Smooth muscle cell (in vitro differentiated cells): ENCODE data around the gene HLCS. TPM values are rescaled to one million over a fixed set of nuclear protein-coding genes. Genes with fewer than 3 reads are reported as not detected.

Experiments
- DNase-seq: peaks from one replicate; lab custom pipeline; 2025; ENCODE audit not compliant: unreplicated experiment; lab: John Stamatoyannopoulos, UW
- H2AFZ ChIP-seq: fragments of 200-600 bp; sonication (generic); 2 replicates; pipeline ENCODE4 v1.6.0; 2016; ENCODE audit warnings: antibody characterized with exemption, low read depth, mild to moderate bottlenecking
- H3F3A ChIP-seq: fragments of 200-600 bp; sonication (generic); 2 replicates; pipeline ENCODE4 v1.6.0; 2017; ENCODE audit warnings: antibody characterized with exemption, low read depth
- H3K27ac ChIP-seq: fragments of 200-600 bp; sonication (generic); 2 replicates; pipeline ENCODE4 v1.5.1; 2016; ENCODE audit warnings: low read depth, mild to moderate bottlenecking
- H3K27me3 ChIP-seq: fragments of 200-600 bp; sonication (generic); 2 replicates; pipeline ENCODE4 v1.6.1; 2016; ENCODE audit warnings: low read depth, mild to moderate bottlenecking
- H3K36me3 ChIP-seq: fragments of 200-600 bp; sonication (generic); 2 replicates; pipeline ENCODE4 v1.5.1; 2016; ENCODE audit warnings: low read depth
- H3K4me1 ChIP-seq: fragments of 200-600 bp; sonication (generic); 2 replicates; pipeline ENCODE4 v1.5.1; 2016; ENCODE audit warnings: low read depth
- H3K4me2 ChIP-seq: fragments of 200-600 bp; sonication (generic); 2 replicates; pipeline ENCODE4 v1.6.0; 2016; ENCODE audit warnings: mild to moderate bottlenecking
- H3K4me3 ChIP-seq: fragments of 200-600 bp; sonication (generic); 2 replicates; pipeline ENCODE4 v1.5.1; 2016; ENCODE audit warnings: mild to moderate bottlenecking
- H3K79me2 ChIP-seq: fragments of 200-600 bp; sonication (generic); 2 replicates; pipeline ENCODE4 v1.6.0; 2016; ENCODE audit warnings: low read depth, mild to moderate bottlenecking
- H3K9ac ChIP-seq: fragments of 200-600 bp; sonication (generic); 2 replicates; pipeline ENCODE4 v1.6.0; 2016; ENCODE audit warnings: low read depth
- H3K9me3 ChIP-seq: fragments of 200-600 bp; sonication (generic); replicated peaks from 2 replicates; pipeline ENCODE4 v1.5.1; 2016; ENCODE audit warnings: low read depth
- H4K20me1 ChIP-seq: fragments of 200-600 bp; sonication (generic); 2 replicates; pipeline ENCODE4 v1.6.0; 2016; ENCODE audit warnings: low read depth
- CTCF ChIP-seq: fragments of 200-600 bp; sonication (generic); IDR thresholded peaks from 2 replicates; pipeline ENCODE4 v1.5.1; 2017; ENCODE audit warnings: borderline replicate concordance, mild to moderate bottlenecking, antibody characterized with exemption; ENCODE audit not compliant: insufficient read depth, poor library complexity, severe bottlenecking
- WGBS: methylation state at CpG from one replicate; pipeline ENCODE4 v1.1.7; 2016; ENCODE audit warnings: low lambda C conversion rate; 5-methylcytosine and 5-hydroxymethylcytosine counted together
- polyA plus RNA-seq: library from polyadenylated mRNA; unstranded; fragments of >200 nt; fragmentation: Nextera tagmentation; extraction: Ambion mirVana; gene quantifications from 2 replicates; pipeline ENCODE4 v1.2.1, GENCODE V29; 2016
- total RNA-seq: library from RNA; depleted of rRNA; stranded (reverse); fragments of >200 nt; gene quantifications from 2 replicates; pipeline ENCODE4 v1.2.3, GENCODE V29; 2014

Gene HLCS
- total and polyA plus RNA-seq, 2 experiments from 2014 or later, result 7.5 to 20.6 TPM

DNA sequence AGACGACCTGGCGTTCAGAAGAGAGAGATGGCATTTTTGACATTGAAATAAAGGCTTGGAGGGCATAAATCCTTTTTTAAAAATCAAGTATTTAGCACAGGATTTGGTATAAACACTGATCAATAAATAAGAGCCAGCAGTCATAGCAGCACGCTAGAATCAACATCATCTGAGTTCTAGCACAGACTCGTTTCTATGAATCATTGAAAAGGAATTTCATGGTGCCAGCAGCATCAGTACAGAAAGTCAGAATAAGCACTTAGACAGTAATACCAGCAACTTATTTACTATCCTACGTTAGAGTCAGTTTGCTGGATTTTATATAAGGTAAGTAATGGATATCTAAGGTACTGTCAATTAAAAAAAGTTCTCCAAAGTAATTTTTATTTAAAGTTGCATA, 119.3 kb downstream of the HLCS start:
- H4K20me1 ChIP-seq, result no peaks in the 10 kb centered on the region
- no peak for TF ChIP-seq CTCF
- no peaks in the 10 kb centered on the region for H3K9me3 ChIP-seq
- H3K9ac ChIP-seq, result no peak overlapping the region
- H3K79me2 ChIP-seq, result no peaks in the 10 kb centered on the region
- H3F3A ChIP-seq, result no peaks in the 10 kb centered on the region
- WGBS, result 37% methylated on average over 5 of the region's 5 CpGs
- peak overlapping the region; percentile 34 for H3K27ac ChIP-seq
- peak overlapping the region; percentile 36 for H3K4me2 ChIP-seq
- no peak for DNase-seq
- H3K4me1 ChIP-seq, result peaks cover 10% of the 10 kb centered on the region
- no peak overlapping the region for H3K4me3 ChIP-seq
- no peak overlapping the region for H2AFZ ChIP-seq
- H3K36me3 ChIP-seq, result no peaks in the 10 kb centered on the region
- H3K27me3 ChIP-seq, result no peaks in the 10 kb centered on the region

GRCh38 chr21:36846631-36847030, 119.8 kb downstream of the HLCS start:
- H3K79me2 ChIP-seq, result no peaks in the 10 kb centered on the region
- peak overlapping the region; percentile 34 for H3K27ac ChIP-seq
- H2AFZ ChIP-seq, result no peak overlapping the region
- H3K4me3 ChIP-seq, result no peak overlapping the region
- peaks cover 10% of the 10 kb centered on the region for H3K4me1 ChIP-seq
- no peaks in the 10 kb centered on the region for H3F3A ChIP-seq
- no peak overlapping the region for H3K4me2 ChIP-seq
- no peaks in the 10 kb centered on the region for H4K20me1 ChIP-seq
- H3K9me3 ChIP-seq, result no peaks in the 10 kb centered on the region
- 67% methylated on average over 4 of the region's 4 CpGs for WGBS
- no peak for TF ChIP-seq CTCF
- H3K36me3 ChIP-seq, result no peaks in the 10 kb centered on the region
- DNase-seq, result no peak
- H3K27me3 ChIP-seq, result no peaks in the 10 kb centered on the region
- no peak overlapping the region for H3K9ac ChIP-seq

GRCh38 chr21:36845790-36846189, 120.7 kb downstream of the HLCS start:
- H4K20me1 ChIP-seq, result no peaks in the 10 kb centered on the region
- H3K9me3 ChIP-seq, result no peaks in the 10 kb centered on the region
- no peak overlapping the region for H3K4me3 ChIP-seq
- H2AFZ ChIP-seq, result no peak overlapping the region
- H3K4me2 ChIP-seq, result no peak overlapping the region
- no peak for TF ChIP-seq CTCF
- H3K36me3 ChIP-seq, result no peaks in the 10 kb centered on the region
- H3K27me3 ChIP-seq, result no peaks in the 10 kb centered on the region
- WGBS, result 98% methylated on average over 2 of the region's 2 CpGs
- H3K27ac ChIP-seq, result no peak overlapping the region
- DNase-seq, result no peak
- no peaks in the 10 kb centered on the region for H3K79me2 ChIP-seq
- H3K9ac ChIP-seq, result no peak overlapping the region
- peaks cover 10% of the 10 kb centered on the region for H3K4me1 ChIP-seq
- no peaks in the 10 kb centered on the region for H3F3A ChIP-seq

GRCh38 chr21:36845070-36845469, 121.4 kb downstream of the HLCS start:
- no peak overlapping the region for H3K27ac ChIP-seq
- WGBS, result 83% methylated on average over 10 of the region's 10 CpGs
- no peak for TF ChIP-seq CTCF

More at GRCh38 chr21:36845070-36845469, 121.4 kb downstream of the HLCS start:
- Histone ChIP-seq H3K36me3 (no peaks in the 10 kb centered on the region), H3K9me3 (no peaks in the 10 kb centered on the region), H3K79me2 (no peaks in the 10 kb centered on the region), H3K4me1 (peaks cover 10% of the 10 kb centered on the region), H3F3A (no peaks in the 10 kb centered on the region), H3K4me3 (no peak overlapping the region), H4K20me1 (no peaks in the 10 kb centered on the region), H2AFZ (no peak overlapping the region), H3K9ac (no peak overlapping the region), H3K4me2 (no peak overlapping the region), H3K27me3 (no peaks in the 10 kb centered on the region)
- no peak for DNase-seq
